Stimulated activated CD8-positive, alpha-beta memory T cell treated with anti-CD3 and anti-CD28 coated beads, Interleukin-2, amount 100 ng/mL, for 1 hour (primary cell): Measurements from ENCODE around the gene GLRA2.
A peak's percentile ranks its signal among the peaks of the same experiment; 100 is the strongest.

Source experiments
- DNase-seq, 2 donors: peaks; one replicate each; pipeline ENCODE4 v3.0.0-alpha.2; 2020; ENCODE audit warnings: low read depth in 2 of 2

Gene GLRA2

DNA sequence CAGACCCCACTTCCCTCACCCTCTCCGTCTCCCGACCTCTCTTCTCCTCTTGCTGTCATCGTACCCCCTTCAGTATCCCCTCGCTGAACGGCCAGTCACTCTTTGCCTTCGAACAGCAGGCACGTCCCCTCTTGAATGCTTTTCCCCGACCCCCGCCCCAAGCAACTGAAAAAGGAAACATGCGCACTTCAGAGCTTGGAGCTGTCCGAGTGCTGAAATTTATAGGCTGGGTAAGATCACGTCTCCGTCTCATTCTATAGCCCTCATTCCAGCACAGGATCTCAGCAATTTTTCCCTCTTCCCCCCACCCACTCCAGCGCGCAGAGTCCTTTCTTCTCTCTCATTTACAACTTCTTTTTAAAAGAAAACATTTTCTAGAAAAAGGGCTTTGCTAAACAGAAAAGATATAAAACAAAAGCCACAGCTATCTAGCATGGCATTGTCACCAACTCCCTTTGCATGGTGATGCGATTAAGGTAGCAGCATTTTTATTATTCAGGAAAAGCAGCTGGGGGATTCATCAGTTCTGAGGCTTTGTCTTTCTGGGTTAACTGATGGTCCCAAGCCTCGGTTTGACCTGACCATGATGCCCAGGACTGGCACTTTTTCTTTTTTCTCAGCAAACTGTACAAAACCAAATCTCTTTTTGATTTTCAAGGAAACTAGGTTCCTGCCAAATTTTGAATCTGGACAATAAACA, at the start of gene GLRA2:
Gene GLRA2 (plus strand): TSS at position 247 of the 700 bp plus-strand sequence. CDS start 522 bp downstream, outside the sequence.
- DNase-seq: no peak

DNA sequence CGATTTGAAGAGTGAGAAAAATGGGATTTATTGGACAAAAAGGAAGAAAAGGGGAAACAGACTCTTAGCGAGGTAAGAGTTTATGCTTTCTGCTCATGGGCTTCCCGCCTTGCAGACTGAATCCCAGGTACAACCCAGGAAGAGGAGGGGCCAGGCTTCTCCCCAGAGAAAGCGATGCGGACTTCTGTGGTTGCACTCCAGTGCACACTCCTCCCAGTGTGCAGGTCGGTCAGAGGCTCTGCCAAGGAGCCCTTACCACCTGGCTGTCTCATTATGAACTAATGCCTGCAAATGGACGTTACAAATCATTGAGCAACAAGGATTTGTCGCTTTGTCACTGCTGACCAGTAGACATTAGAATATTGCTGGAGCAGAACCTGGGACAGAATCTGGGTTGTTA, 39.9 kb upstream of the GLRA2 start:
- no peak for DNase-seq

DNA sequence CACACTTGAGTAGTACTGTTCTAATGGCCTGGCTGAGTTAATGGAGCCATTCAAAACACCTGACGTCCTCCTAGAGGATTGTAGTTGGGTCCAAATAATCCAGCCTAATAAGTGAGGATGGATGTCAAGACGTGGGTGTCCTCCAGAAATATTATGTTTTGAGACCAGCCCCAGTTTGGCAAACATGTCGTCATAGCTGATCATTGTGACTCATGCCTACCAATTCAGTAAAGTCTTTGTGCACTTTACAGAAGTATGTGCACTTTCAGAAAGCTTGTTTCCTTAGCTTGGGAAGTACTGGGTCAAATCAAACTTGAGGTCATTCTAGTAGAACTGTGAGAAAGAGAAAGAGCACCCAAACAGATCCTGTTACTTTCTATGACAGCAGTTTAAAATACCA, 37.6 kb upstream of the GLRA2 start:
- DNase-seq: no peak

DNA sequence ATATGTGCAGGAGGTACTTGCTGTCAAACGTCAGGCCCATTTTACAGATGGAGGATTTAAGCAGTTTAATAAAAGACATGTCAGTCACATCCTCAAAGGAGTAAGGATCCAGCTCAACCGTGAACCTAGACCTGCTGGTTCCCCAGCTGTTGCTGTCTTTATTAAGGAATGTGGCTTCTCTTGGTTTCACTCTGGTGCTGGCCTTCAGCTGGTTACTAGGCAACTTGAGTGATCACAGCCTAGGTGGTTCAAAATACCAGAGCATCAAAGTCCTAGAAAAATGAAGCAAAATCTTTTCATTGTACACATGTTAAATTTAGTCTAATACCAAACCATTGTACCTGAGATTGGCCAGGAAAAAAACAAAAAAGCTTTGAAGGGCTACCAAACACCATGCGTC, 32.7 kb upstream of the GLRA2 start:
- DNase-seq: no peak

DNA sequence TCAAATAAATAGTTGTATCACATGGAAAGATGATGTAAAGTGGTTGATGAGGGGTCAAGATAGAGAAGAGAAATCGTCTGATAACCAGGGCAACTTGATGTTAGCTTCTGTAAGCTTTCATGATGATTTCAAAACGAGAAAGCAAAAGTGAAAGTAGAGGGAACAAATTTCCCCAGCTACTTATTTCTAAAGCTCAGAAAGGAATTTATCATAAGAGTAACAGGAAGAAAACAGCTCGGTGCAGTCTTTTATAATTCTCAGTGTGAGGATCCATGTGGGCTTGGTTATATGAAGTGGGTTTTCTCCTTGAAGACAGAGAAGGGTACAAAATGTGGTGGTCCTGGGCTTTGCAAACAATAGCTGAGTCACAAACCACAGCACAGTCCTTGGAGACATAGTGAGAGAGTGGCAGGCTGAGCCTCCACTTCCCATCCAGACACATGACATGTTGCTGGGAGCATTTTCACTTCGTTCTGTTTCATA, 32.1 kb upstream of the GLRA2 start:
- DNase-seq: no peak

DNA sequence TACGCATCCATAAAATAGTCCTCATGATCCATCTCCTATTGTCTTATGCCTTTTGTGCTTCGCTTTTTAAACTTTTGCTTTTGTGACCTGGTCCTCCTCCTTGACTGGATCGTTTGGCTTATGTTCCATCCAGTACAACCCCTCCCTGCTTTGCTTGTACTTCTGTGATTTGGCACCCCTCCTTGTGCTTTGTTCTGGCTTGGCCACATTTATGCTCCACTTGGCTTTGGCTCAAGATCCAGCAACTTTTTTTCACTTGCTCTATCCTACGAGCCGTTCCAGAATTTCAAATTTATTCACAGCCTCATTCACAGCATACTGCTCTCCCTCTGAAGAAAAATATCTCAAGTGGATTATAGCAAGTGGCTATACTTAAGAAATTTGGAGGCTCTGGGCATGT, 28.0 kb upstream of the GLRA2 start:
- DNase-seq: no peak

DNA sequence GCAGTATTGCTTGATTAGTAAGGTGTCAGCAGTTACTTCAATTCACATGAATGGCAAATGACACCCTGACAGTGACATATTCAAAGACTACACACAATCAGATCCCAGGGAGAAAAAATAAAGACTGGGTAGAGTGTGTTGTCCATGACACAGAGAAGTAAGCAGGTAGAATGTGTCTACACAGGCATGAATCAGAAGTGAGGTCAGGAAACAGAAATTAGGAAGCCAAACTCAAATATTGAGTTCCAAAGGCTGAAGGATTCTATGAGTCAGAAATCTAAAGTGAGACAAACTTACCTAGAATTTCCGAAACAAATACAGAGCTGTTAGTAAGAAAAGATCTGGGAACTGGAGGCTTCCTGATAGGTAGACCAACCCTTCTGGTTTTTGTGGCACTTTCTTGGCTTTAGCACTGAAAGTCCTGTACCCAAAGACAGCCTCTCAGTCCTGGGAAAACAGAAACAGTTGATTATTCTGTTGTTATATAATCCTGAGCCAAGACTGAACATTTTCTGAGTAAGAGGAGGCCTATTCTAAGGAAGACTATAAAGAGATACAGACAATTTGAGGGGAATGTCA, 24.3 kb upstream of the GLRA2 start:
- DNase-seq: no peak

DNA sequence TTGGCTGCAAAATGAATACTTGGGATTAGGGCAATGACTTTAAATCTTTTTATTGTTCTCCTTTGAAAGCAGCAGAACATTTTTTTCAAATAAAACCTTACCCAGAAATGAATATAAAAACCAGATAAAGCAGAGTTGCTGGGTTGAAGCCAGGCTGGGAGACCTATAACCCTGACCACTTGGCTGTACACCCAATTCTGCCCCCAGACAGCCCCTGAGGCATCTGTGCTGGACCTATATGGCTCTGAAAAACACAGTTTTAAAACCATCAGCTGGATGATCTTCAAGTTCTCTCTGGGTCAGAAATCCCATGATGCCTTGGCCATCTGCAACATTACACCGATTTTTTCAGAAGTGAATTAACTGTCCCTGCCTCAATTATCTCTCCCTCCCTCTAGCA, 23.7 kb upstream of the GLRA2 start:
- DNase-seq: no peak

DNA sequence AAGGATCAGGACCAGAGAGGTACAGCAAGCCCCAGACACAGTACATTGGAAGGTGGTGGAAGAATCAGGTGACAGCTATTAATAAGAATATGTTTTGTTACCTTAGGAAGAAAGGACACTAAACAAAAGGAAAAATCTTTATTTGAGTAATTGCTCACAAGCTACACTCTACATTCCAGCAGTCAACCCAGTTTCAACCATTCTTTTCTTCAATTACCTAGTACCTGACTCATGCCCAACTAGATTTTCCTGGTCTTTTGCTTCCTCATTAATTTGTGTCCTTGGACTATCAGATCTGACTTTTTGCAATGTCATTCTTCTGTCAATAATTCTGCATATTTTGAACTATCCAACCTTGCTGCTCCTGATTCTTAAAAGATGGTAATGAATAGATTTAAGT, 22.5 kb upstream of the GLRA2 start:
- no peak for DNase-seq

DNA sequence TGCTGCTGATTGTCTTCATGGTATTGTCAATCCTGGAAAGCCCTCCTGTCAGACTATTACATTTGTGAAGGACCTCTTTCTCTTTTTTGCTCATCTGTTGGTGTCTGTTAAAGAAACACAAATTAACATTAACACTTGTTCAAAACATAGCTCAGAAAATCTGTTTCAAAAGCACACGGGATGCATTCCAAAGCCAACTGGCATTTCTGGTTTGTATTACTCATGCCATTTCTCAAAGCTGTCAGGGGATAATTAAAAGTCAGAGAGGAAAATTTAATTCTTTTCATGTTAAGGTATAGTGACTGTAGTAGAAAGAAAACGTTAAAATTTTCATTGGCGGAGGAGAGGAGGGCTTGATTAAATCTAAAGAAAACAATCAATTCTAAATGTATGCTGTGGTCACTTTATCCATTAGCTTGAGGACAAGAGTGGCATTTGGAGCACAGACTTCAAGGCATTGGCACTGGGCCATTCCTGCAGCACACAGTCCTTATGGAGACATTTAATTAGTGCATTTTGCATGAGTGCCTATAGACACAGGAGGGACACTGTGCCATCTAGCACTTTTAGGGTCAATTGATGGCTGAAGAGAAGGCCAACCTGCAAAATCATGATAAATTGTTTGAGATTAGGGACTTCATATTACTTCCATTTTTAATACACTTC, 21.2 kb upstream of the GLRA2 start:
- no peak for DNase-seq

DNA sequence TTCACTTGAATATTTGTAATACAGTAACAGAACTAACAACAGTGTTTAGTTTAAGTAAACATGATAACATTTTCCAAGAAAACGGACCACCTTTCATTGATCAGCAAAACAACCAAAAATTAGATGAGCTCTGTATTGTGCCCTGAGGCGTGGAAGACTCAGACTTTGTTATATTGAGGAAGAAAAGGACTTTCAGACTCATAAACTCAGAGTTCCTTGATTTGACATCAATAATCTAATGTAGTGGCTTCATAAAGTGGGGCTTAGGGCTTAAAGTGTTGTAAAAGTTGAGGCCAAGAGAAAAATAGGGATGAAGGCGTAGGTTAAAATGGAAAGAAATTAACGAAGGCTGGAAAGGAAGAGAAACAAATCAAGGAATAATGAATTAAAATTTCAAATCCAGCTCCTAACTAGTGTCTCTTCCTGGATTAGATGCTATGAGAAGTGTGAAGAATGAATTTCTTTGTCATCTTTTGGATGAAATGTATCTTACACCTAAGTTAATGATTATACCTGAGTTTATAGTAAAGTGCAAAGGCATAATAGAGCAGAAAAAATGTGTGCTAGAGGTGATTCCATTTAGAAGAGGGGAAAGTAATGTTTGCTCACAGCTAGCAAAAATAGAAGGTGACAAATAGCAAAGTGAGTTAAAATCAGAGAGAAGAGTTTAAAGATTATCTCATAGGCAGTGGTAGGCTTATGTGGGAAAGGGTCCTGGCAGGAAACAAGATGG, 19.8 kb upstream of the GLRA2 start:
- DNase-seq: no peak

DNA sequence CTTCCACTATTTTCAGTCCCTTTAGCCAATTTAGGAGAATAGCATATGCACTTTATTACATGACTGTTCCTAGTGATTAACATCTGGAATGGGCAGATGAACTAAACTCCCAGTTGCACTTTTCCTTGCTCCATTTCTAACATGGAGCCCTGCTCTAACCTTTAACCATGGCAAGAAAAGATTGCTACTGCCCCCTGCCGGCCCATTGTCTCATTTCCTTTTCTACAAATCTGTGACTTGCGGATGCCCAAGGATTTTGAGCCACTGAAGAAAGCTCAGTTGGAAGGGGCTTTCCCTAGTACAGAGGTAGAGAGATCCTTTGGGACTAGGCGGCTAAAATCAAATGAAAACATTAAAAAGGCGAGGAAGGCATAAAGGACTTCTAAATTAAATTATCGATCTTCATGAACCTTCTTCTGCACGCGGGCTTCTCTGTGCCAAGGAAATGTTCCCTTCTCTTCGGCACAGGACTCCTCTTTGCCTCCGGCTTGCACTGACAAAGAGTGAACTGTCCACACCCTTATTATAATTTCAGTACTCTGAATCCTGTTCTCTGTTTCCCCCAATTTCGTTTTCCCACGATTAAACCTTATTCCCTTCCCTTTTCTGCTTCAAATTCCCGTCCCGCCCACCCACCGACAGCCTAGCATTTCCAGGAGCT, 577 bp upstream of the GLRA2 start:
- peak in 1 of 2 donors; percentile 0 for DNase-seq

DNA sequence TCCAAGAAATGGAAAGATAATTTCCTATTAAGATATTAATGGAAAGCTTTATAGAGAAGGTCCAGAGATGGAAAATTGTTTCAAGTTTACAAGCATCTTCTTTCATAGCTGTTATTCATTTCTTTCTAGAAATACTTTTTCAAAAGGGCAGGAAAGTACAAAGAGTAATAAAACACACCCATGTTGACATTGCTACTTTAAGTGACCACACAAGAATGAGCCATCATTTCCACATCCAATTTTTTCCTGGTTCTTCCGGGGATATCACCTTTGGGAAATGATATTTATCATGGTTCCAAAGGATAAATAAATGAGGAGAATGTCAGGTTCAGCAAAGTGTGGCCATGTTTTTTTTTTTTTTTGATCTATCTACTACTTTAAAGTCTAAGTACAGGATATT, 4.5 kb downstream of the GLRA2 start:
- DNase-seq: no peak

DNA sequence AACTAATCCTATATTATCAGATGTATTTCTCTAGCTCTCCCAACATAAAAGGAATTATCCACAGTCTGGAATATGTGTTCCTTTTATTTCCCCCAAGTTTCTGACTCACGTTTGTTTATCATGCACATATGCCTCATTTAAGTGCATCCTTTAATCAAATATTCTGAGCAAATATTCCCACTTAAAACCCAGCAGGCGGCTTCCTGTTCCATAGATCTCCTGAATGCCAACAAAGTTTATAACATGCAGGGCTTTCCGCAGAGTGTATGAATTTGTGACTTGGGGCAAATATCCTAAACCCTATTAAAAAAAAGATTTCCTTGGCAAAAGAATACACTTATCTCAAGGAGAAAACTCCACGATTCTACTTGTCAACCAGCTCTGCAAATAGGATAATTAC, 16.9 kb downstream of the GLRA2 start:
- DNase-seq: no peak

DNA sequence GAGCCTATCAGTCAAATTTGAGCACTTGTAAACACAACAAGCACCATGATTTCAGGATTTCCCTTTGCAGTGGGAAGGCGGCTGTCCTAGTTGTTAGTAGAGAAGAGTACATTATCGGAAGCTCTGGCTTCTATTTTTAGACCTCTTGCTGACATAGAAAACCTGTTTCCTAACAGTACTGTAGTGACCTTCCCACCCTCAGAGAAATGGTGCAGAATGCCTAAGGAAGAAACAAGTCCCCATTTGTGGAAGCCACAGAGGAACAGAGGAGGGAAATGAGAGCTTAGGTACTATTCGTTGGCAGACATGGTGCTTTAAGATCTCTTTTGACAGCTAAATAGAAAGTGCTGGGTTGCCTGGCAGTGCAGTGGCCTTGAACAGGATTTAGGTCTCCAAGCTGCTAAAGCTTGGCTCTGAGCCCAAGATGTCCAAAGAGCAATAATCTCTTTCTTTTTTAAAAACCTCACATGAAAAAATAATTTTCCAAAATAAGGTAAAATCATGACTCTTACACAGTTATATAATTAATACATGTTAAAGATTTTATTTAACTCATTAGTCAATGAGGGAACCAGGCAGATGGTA, 24.9 kb downstream of the GLRA2 start:
- no peak for DNase-seq

DNA sequence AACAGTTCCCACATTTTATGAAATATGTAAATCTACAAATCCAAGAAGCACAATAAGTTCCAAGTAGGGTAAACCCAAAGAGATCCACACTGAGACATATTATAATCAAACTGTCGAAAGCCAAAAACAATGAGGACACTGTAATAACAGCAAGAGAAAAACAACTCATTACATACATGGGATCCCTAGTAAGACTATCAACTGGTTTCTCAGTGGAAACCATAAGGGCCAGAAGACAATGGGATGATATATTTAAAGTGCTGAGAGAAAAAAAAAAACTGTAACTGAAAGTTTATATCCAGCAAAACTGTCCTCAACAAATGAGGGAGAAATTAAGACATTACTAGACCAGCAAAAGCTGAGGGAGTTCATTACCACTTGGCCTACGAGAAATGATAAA, 34.7 kb downstream of the GLRA2 start:
- no peak for DNase-seq

DNA sequence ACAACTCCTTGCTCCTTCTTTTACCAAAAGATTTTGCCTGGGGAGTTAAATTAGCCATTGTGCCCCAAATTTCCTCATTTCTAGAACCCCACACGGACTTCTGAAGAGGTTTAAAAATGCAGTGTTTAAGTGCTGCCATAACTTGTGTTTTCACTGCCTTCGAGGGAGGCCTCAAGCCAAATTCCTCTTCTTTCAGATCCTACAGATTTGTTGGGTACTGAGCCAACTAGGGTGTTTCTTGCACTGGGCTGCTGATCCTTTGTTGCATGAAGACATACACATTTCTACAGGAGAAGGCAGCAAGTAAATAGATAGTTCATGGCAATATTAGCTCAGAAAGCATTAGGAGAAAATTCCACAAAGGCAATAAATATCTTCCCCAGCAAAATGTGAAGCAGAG, 43.8 kb downstream of the GLRA2 start:
- DNase-seq: no peak

DNA sequence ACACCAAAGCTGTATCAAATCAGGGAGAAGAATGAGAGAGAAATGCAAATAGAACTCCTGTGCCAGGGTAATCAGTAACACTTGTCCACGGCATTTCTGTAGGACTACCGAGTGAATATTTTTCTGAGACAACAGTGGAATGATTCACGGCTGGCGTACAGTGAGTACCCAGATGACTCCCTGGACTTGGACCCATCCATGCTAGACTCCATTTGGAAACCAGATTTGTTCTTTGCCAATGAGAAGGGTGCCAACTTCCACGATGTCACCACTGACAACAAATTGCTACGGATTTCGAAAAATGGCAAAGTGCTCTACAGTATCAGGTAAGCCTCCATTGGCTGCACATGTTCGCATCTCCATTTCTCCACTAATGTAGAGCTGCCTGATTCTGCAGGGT, 51.7 kb downstream of the GLRA2 start:
- DNase-seq: no peak

DNA sequence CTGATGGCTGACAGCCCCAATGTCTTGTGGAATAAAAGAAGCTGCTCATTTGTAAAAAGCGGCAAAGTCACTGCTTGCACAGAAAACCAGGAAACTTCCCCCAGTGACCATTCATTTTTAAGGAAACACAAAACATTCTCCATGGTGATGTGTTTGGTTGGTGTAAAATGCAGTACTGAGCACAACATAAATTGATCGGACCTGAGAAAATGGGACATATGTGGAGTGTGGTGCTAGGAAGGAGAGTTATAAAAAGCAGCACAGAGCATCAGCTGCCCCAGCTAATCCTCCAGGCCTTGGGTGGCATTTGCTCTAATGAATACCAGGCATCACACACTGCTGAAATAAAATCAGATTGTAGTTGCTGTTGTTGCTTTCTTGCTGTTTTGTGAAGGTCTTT, 55.2 kb downstream of the GLRA2 start:
- DNase-seq: no peak

DNA sequence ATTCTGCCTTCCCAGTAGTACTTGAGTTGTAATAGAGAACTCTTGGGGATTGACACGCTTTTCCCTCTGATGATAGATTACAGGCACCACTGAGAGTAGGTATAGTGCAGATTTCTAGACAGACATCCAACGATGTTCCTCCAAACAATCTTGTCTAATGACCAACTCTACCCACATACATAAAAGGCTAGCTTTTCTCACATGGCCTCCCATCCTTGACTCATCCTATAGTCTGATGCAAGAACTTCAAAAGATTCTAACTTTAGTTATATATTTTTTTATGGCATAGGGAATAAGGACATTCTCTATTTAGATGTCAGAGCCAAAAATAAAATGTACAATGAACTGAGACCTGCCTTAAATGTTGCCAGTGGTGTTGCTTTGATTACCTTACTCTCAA, 60.9 kb downstream of the GLRA2 start:
- DNase-seq: no peak

DNA sequence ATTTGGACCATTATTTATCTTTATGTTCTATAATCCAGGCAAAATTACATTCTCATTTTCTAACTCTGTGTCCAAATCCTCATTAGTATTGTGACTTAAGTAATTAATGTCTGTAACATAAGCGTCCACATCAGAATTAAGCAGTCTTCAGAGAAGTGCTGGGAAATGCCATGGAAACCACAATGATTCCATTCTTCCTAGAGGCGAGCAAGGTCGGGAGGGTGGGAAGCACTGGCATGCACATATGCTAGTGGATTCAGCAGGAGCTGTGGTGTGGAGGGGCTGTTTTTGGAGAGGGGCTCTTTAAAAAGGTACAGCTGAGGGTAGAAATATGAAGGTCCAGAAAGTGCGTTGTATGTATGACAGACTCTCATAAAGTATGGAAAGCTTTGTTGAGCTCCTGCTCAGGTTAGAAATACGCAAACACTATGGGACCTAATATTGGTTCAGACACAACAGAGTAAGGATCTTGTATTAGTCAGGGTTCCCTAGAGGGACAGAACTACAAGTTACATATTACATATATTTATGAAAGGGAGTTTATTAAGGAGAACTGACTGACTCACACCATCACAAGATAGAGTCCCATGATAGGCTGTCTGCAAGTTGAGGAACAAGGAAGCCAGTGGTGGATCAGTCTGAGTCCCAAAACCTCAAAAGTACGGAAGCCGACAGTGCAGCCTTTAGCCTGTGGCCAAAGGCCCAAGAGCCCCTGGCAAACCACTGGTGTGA, 61.5 kb downstream of the GLRA2 start:
- no peak for DNase-seq
